GM13977 (cell line): ENCODE results near the gene TAF3.

ENCODE experiments used
- DNase-seq: peaks from one replicate; pipeline ENCODE4 v3.0.0; 2012; ENCODE audit warnings: low spot score
- CTCF ChIP-seq: IDR thresholded peaks from 2 replicates; pipeline ENCODE4 v1.5.1; 2012; ENCODE audit warnings: mild to moderate bottlenecking, control low read depth; ENCODE audit not compliant: insufficient read depth; ENCODE audit errors: extremely low read depth, missing control alignments
- in situ Hi-C: fragments of 300-500 bp; cut with MboI; formaldehyde crosslinking; loops from one replicate; pipeline ENCODE4 v1.12.0; 2022; ENCODE audit warnings: low sequenced_read_pairs, low pct_unique_long_range_greater_than_20kb, mixed read lengths, inconsistent platforms; ENCODE audit not compliant: unreplicated experiment

Gene TAF3

GRCh38 chr10:7982727-7983126 is 164.4 kb downstream of the TAF3 start:
- no peak for TF ChIP-seq CTCF
- no peak for DNase-seq
- in situ Hi-C loops, result no loop called here

- DNase-seq, result no peak
- in situ Hi-C loops, result no loop called here
- TF ChIP-seq CTCF, result no peak
Observed at GRCh38 chr10:7984325-7984724, 166.0 kb downstream of the TAF3 start.

- in situ Hi-C loops, result no loop called here
- TF ChIP-seq CTCF, result no peak
- no peak for DNase-seq
Observed at GRCh38 chr10:7984896-7985295, 166.6 kb downstream of the TAF3 start.

GRCh38 chr10:7986851-7987250 is 168.5 kb downstream of the TAF3 start:
- no peak for DNase-seq
- in situ Hi-C loops, result no loop called here
- TF ChIP-seq CTCF, result no peak

- DNase-seq, result no peak
- no peak for TF ChIP-seq CTCF
- in situ Hi-C loops, result no loop called here
Observed at GRCh38 chr10:7988989-7989388, 170.7 kb downstream of the TAF3 start.

- no peak for TF ChIP-seq CTCF
- in situ Hi-C loops, result no loop called here
Observed at GRCh38 chr10:7998831-7999230, 180.5 kb downstream of the TAF3 start.

GRCh38 chr10:8004469-8005000 is 186.2 kb downstream of the TAF3 start:
- in situ Hi-C loops, result no loop called here
- no peak for DNase-seq
- TF ChIP-seq CTCF, result no peak

More at GRCh38 chr10:7998831-7999230, 180.5 kb downstream of the TAF3 start:
- no peak for DNase-seq
